ENCODE data around the gene DPEP2.

- TF ChIP-seq, protein P1, sequence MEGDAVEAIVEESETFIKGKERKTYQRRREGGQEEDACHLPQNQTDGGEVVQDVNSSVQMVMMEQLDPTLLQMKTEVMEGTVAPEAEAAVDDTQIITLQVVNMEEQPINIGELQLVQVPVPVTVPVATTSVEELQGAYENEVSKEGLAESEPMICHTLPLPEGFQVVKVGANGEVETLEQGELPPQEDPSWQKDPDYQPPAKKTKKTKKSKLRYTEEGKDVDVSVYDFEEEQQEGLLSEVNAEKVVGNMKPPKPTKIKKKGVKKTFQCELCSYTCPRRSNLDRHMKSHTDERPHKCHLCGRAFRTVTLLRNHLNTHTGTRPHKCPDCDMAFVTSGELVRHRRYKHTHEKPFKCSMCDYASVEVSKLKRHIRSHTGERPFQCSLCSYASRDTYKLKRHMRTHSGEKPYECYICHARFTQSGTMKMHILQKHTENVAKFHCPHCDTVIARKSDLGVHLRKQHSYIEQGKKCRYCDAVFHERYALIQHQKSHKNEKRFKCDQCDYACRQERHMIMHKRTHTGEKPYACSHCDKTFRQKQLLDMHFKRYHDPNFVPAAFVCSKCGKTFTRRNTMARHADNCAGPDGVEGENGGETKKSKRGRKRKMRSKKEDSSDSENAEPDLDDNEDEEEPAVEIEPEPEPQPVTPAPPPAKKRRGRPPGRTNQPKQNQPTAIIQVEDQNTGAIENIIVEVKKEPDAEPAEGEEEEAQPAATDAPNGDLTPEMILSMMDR (IDR thresholded peaks at IDR 0.05) = no peak
- TF ChIP-seq POLR2A (IDR thresholded peaks at IDR 0.05) = no peak
- TF ChIP-seq POLR2AphosphoS5 (IDR thresholded peaks at IDR 0.05) = no peak
Measured at GRCh38 chr16:67964477-67965131, 34.7 kb downstream of the DPEP2 start.

All from breast epithelium (tissue), 3 donors.